Activated CD4-positive, alpha-beta T cell treated with anti-CD3 and anti-CD28 coated beads for 48 hours (primary cell): ENCODE results near the gene JDP2.

Experiments
- DNase-seq: peaks from one replicate; pipeline ENCODE4 v3.0.0-alpha.2; 2020

Gene JDP2

DNA sequence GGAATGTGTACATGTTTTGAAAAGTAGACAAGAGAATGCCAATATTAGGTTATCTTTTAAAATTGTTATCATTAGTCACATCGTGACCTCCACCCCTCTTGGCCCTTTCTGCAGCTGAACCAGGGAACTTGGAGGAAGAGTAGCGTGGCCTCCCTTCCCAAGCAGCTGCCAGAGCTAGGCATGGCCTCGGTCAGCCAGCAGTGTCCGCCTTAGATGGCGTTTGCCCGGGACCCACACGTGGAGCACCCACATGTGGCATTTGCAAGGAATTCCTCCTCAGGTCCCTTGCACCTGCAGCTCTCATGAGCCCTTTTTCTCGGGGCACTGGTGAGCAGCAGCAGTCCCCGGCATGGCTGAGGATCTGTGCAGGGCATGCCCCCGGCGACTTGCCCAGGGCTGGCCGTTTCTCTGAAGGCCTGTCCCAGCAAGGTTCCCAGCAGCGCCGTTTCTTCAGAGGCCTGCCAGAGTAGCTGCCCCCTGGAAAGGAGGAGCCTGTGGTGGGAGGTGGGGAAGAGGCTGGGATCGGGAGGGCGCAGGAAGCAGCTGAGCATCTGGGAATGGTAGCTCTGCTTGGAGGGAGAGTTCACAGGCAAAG is 10.8 kb downstream of the JDP2 start:
- DNase-seq: no peak

DNA sequence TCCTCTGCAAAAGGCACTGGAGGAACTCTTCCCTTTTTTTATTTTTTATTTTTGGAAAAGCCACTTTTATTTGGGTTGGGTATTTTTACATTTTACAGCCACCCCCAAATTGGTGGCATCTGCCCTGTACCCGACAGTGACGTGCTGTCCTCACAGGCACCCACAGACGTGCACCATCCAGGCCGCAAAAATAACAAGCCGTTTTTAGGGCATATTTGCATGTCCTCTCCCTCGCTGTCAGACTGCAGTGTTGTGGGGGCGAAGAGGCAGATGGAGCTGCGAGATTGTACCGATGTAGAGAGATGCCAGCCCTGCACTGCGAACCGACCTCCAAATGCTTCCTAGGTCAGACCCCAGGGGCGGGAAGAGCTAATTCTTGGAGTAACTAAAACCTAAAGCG is 12.2 kb downstream of the JDP2 start:
- DNase-seq: no peak

DNA sequence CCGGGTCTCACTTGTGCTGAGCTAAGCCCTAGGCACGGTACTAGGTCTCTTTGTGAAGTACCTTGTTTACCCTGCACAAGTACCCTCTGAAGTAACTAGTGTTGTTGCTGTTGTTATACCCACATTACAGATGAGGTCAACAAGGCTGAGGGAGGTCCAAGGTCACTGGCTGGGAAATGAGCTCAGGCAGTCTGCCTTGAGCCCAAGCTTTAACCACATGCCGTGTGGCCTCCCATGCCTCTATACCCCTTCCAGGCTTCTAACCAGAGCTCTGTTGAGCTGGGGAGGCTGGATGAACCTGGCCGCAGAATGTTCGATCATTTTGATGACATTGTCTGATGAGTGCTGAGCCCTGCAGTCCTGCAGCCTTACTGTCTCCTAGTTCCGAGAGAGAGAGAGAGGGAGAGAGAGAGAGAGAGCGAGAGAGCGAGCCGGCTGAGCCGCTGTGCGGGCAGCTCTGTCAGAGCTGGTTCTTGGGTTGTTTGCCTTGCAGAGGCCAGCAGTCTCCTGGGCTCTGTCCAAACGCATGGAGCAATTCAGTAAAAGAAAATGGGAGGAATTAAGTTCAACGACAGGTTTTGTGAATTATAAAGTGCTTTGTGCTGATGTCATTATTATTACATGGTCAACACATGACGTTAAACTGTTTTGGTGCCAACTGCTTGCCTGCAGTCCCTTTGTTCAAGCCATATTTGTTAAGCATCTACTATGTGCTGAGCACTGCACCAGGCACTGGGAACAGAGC is 13.1 kb downstream of the JDP2 start:
- no peak for DNase-seq

DNA sequence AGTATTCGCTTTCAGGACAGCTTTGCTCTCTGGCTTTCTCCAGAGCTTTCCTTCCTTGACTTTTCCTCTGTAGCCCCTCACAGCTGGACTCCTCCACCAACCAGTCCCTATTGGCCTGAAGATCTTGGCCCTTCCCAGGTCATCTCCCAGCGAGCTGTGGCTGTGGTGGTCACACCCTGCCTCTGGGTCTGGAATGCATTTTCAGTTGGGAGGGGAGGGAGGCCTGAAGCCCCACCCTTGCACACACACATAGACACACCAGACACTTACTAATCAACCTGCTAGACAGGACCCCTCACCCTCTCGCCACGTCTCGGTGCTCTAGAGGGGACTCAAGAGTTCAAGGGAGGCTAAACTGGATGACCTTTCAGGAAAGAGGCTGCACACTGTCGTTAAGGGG is 13.9 kb downstream of the JDP2 start:
- no peak for DNase-seq

DNA sequence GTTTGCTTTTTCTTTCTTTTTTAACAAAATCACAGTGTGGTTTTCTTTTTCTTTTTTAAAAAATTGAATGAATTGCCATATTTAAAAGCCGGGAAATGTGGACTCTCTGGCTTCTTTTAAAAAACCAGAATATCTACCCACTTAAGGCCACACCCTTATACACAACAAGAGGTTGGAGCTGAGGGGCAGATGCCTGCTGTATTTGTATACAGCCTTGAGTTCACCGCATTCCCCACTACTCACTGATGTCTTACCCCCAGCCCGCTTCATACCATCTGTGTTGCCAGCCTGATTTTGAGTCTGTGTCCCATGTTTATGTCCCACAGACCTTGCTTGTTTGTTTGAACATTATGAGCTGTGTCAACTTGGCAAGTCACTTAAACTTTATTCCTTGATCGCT is 14.3 kb downstream of the JDP2 start:
- no peak for DNase-seq

DNA sequence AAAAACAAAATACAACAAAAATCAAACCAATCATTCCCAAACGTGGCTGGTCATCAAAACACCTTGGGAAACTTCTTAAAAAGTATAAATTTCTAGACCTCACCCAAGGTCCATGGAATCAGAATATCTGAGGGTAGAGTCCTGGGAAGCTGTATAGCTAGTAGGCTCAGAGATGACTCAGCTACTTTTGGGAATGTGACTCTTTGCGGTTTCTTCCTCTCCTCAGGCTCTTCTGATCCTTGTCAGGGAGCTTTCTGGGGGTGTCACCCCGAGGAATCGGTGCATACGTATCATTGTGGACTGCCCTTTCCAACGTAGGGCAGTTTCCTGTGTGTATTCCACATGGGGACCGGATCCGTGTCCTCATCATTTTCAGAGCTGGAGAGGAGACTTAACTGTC is 14.8 kb downstream of the JDP2 start:
- no peak for DNase-seq

DNA sequence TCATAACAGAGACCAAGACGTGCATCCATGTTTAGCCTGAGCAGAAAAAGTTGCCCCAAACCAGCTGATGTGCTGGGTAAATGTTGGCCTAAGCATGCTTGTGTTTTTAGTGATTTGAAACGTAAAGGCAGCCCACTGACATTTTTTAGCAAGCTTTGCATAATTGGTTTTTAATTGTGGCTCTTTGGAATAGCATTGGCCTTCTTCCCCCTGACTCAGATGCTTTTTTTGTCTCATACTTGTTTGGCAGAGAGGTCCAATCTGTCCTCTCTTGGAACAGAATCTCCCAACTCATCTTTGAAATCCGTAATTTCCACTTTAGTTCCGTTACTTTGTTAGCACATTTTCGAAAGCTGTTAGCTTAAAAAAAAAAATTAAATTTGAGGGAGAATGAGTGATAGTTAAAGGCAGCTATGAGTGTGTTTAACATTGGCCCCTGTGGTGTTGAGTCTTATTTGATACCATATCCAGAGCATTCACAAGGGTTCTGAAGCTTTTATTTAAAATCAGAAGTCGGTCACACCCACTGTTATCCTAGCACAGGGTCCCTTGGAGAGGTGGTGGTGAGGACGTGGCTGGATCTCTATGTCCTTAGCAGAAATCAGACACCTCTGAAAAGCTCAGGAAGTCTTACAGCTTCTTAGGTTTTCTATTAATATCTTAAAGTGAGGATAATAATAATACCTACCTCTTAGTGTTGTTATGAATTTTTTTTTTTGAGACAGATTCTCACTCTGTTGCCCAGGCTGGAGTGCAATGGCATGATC is 15.6 kb downstream of the JDP2 start:
- DNase-seq: no peak

DNA sequence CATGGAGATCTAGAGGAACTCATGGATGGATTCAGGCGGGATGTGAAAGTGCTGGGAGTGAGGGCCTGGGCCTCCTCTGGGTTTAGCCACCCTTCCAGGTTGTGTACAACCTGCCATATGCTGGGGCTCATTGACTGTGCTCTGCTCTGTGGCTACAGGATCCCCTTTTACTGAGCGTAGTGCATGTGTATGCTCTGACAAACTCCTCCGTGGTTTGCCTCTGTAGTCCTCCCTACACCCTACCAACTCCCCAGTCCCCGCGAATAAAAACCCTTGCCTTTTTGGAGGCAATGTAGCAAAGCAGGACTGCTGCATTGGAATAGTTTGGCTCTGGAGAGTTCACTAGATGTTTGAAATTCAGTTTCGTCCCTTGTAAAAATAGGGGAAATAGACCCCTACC is 17.4 kb downstream of the JDP2 start:
- DNase-seq: no peak

DNA sequence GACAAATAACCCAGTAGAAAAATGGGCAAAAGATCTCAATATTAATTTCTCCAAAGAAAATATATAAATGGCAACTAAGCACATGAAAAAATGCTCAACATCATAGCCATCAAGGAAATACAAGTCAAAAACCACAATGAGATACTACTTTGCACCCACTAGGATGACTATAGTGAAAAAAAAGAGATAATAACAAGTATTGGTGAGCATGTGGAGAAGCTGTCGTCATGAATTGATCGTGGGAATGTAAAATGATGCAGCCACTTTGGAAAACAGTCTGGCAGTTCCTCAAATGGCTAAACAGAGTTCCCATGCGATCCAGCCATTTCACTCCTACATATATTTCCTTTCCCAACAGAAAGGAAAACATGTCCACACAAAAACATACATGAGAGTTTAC is 18.1 kb downstream of the JDP2 start:
- no peak for DNase-seq

DNA sequence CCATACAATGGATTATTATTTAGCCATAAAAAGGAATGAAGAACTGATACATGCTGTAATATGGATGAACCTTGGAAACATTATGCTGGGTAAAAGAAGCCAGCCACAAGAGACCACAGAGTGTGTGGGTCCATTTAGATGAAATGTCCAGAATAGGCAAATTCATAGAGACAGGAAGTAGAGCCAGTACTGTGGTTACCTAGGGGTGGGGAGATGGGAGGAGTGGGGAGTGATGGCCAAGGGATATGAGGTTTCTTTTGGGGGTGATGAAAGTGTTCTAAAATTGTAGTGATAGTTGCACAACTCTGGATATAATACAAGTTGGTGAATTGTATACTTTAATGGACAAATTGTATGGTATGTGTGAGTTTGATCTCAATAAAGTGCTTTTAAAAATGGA is 18.6 kb downstream of the JDP2 start:
- DNase-seq: no peak

DNA sequence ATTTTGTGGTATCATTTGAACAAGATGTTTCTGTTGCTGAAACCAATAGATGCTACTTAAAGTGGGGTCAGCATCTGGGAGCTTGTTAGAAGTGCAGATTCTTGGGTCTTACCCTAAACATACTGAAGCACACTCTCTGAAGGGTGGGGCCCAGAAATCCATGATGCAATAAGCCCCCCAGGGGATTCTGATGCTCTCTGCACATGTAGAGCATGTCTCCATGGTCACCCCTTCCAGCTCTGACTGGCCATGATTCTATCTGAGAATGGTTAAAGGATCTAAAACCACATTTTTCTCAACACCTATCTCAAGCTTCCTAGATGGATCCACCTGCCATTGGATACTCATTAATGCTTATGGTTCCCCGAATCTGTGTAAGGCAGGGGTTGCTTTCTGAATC is 20.4 kb downstream of the JDP2 start:
- no peak for DNase-seq

DNA sequence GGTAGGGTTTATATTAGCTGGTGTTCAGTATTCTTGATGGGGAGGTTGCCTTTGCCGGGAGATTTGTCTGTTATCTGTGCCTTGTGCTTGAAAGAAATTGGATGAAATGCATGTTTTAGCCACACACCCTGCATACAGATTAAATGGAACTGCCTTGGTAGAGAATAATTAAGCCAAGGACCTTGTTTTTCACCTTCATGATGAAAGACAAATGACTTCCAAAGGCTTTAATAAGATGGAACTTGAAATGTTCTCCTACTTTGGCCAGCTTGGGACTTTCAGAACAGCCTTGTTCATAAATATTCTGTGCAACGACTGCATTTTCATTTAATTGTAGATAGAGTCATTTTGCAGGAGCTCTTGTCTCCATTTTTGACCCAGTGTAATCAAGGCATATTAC is 21.2 kb downstream of the JDP2 start:
- DNase-seq: no peak

DNA sequence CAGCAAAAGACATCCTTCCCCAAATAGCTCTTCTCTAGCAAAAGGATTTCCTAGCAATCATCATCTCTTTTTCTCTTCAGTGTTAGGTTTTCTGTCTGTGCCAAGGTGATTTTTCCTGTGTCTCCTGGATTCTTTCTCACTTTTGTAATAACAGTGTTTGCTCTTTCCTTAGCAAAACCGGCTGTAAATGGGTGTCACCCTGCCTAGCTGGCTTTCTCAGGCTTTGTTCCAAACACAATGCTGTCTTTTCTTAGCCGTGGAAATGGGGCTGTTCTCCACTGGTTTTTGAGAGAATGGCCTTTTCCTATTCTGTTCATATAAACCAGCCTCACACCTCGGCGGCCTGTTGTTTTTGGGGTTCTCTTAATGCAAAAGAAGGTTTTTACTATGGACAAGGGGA is 21.9 kb downstream of the JDP2 start:
- DNase-seq: no peak

DNA sequence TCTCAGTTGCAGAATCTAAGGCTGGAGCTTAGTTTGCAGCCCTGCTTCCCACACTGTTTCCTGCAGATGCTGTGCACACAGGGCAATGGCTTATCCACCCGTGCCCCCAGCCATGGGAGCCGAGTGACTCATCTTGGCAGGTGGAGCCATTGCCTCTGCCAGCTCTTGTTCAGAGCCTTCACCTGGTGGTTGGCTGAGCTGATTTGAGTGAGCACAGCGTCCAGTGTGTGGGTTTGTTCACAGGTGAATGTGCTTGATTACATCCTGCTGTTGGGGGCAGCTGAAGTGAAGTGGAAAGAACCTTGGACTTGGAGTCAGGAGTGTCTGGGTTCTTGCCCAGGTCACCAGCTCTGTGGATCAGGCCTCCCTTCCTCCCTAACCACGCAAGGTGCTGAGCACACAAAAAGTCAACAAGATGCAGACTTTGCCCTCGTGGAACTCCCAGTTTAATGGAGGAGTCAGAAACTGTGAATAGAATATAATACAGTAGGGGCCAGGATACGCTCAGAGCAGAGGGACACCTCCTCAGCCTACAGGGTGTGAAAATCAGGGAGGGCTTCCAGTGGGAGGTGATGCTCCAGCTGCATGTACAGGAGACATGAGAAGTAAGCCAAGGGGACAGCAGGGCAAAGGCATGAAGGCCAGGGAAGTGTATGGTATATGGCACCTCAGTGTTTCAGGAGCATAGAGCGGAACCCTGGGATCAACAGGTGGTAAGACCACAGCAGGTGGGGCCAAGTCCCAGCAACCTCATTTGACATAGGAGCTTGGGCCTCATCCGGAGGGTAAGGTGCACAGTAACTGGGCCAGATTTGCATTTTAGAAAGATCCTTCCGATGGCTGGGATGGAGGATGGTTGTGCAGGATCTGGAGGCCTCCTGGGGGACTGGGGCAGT is 22.8 kb downstream of the JDP2 start:
- DNase-seq: no peak

DNA sequence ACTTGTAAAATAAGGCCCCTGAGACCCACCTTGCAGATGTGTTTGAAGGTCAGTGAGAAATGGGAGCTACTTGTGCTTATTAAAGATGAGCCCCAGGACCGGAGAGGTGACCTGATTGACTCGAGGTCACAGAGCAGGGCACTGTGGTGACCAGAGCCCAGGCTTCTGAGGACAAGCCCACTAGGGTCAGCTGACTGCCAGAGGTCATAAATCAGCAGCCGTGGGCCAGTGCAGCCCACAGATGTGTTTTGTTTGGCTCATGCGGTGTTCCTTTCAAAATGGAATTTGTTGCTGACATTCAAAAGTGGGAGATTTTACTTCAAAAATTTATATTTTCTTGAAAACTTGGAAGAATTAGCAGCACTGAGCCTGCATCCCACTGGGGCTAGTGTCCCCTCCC is 24.5 kb downstream of the JDP2 start:
- no peak for DNase-seq

DNA sequence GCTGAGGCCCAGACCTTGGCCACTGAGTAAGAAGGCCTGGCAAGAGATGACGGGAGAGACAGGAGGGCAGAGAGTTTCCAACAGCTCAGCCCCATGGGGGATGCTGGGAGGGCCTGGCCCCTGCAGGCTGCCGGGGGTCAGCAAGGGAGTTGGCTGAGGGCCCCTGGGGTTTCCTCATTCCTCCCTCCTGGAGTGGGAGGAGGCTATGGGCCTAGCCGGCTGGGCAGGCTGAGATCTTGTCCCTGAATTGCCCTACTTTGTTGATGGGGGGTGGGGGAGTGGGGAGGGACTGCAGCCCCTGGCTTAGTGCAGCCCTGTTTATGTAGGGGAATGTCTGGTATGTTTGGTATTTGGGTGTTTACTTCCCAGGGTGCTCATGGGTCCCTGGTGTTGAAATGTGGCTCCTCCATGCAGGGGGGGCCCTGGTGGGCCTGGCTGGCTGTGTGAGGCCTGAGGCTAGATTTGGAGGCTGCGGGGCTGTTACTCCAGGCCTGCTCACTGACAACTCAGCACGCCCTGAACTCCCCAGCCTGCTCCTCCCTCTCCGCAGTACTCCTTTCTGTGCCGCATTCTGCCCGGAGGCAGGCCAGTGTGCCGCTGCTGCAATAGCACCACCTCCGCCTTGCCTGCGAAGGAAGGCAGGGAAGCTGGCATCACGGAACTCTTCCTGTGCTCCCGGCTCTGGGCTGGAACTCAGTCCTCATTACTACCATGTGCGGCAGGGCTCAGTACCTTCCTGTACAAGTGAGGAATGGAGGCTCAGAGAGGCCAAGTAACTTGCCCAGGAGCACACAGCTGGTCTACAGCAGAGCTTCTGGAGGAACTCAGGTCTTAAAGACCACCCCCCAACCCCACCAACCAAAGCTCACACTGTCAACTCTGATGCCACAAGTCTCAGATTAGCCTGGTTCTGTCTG is 25.3 kb downstream of the JDP2 start:
- no peak for DNase-seq

DNA sequence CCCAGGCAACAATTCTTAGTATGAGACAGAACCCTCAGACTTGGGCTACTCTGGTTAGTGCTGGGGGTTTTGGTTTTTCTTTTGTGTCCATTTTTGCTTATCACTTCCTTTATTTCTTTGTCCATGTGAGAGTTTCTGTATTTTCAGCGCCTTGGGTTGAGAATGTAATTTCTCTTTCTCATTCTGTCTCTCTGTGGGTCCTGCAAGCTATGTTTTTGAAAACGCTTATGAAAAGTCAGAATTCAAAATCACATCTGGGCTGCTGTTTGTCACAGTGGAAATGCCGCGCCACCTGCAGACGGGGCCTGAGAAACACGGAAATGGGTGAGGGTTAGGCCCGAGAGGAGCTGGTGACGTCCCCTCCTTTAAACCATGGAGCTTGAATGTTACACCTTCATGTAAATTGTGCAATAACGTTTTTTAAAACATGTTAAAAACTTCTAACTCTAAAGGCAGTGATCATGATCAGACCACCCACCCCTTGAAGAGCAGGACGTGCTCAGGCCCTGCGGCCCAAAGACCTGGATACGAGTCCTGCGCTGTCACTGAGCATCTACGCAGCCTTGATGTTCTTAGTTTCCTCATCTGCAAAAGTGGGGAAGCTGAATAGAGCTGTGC is 26.1 kb downstream of the JDP2 start:
- peak; percentile 45 for DNase-seq

DNA sequence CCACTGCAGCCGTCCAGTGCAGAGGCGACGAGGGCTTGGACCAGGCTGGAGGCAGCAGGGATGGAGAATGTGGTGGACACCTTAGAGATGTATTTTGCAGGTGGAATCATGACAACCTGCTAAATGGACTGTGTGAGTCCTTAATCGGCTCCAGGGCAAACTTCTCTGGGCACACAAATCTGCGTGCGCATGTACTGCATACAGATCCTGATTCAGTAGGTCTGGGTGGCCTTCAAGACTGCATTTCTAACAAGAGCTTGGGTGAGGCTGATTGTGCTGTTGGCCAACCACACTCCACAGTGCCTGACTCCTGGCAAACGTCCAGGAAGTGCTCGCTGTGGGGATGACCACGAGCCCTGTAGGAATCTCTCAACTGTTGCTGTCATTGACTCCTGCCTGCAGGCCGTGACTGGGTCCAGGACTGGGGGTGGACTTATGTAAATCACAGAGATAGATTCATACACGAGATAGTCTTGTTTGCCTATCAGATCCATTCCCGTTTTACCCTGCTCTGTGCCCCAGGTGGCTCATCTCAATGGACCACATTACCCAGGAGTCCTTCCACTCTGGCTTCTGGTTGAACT is 27.2 kb downstream of the JDP2 start:
- no peak for DNase-seq

DNA sequence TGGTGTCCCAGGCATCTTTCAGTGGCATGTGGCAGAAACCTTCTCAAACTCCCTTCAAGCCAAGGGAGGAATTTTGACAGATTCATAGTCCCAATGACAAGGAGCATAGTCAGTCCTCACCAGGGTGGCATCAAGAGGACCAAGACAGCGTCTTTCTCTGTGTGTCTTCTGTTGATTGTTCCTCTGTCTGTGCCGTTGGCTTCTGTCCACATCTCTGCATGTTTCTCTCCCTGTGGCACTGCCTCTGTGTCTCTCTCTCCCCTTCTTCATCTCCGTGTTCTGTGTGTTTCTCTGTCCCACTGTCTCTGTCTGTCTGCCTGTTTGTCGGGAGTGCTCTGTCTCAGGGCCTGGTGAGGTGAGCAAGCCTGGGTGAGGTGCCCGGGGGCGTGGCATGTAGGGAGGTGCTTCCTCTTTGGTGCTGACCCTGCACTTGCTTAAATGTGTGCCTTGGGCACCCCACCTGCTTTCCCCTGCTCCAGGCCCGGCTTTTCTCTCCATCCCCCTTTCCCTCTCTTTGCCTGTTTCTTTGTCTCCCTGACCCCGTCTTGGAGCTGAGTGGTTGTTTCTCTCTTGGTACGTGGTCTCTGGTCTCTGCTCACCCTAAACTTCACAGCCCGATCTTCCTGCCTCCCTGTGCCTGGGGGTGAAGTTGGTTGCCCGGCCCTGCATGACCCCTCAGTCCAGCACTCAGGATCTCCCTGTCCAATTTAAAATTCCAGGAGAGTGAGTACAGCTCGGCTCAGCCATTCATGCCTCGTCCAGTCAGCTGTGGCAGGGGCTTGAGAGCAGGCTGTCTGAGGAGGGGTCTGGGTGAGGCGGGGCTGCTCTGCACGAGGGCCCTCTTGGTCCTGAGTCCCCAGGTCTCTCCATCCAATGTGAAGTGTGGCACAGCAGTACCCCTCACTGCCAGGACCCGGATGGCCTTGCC is 28.5 kb downstream of the JDP2 start:
- no peak for DNase-seq

DNA sequence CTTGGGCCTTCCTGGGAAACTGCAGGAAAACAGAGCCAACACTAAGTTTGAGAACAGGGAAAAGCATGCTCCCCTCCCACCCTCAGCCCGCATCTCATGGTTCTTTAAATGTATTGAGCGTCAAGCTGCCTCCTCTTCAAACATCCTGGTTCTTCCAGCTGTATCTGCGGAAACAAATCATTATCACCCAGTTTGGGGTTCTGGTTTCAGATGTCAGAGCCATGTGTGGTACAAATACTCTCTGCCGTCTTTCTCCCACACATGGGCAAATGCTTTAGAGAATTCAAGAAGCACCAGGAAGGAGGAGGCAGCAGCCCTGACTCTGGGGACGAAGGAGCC is 29.1 kb downstream of the JDP2 start:
- DNase-seq: no peak
